GM12892 (cell line): Measurements from ENCODE around the gene MDH1B.

ENCODE experiments used
- POLR2A ChIP-seq: IDR thresholded peaks from 2 replicates; pipeline ENCODE4 v1.6.1; 2011; ENCODE audit warnings: low read depth, low read length, control low read depth
- POLR2AphosphoS5 ChIP-seq: IDR thresholded peaks from 2 replicates; pipeline ENCODE4 v1.6.1; 2011; ENCODE audit warnings: low read depth, low read length, control low read depth
- TAF1 ChIP-seq: IDR thresholded peaks from 2 replicates; pipeline ENCODE4 v1.6.1; 2011; ENCODE audit warnings: low read depth, mild to moderate bottlenecking, control low read depth, low read length, borderline replicate concordance

DNA sequence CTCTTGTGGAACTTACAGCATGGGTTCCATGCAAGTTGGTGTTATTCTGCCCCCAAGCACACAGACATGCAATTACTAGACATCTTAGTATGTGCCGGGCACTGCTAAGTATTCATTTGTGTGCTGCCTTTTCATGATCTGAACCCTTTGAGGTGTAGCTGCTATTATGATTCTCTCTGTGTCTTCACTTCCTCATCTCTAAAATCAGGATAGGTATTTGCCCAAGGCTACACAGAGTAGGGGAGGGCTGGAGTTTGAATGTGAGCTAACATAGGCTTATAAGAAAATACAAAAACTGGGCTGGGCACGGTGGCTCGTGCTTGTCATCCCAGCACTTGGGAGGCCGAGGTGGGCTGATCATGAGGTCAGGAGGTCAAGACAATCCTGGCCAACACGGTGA, 27.5 kb upstream of the MDH1B start:
- TF ChIP-seq POLR2A (no peak), TAF1 (no peak), POLR2AphosphoS5 (no peak)
